PC-9 (cell line): ENCODE results near the gene MAGEA9B.

Source experiments
- CTCF ChIP-seq: fragments of 200-600 bp; sonication (generic); conservative IDR thresholded peaks from 2 replicates; pipeline ENCODE4 v1.6.1; 2017; ENCODE audit warnings: mixed run types, antibody characterized with exemption, mild to moderate bottlenecking, moderate library complexity
- EZH2 ChIP-seq: fragments of 200-600 bp; sonication (generic); IDR thresholded peaks from 2 replicates; pipeline ENCODE4 v1.8.0; 2017; ENCODE audit warnings: antibody characterized with exemption, low read depth

GRCh38 chrX:149607699-149608098 lies 20.4 kb upstream of the MAGEA9B start:
- TF ChIP-seq EZH2 (no peak), CTCF (no peak)
